Endothelial cell of umbilical vein (primary cell): ENCODE measurements around the gene CCDC117. TPM values are rescaled to one million over a fixed set of nuclear protein-coding genes. Genes with fewer than 3 reads are reported as not detected.

Experiments
- BruUV-seq: library from RNA; stranded (reverse); fragments of 400-500 nt; replicated peaks from 2 replicates; lab custom pipeline; 2021; lab: Mats Ljungman, UMichigan
- CTCF ChIA-PET: fragments of 300-600, 350-600 bp; sonication (Branson Sonifier 250); formaldehyde crosslinking; loops from one replicate; lab custom pipeline; 2021; ENCODE audit warnings: antibody characterized with exemption, inconsistent platforms; lab: Charles Lee
- POLR2A ChIA-PET: fragments of 300-600, 350-600 bp; sonication (Branson Sonifier 250); formaldehyde crosslinking; loops from one replicate; lab custom pipeline; 2021; ENCODE audit warnings: antibody characterized with exemption, inconsistent platforms; lab: Charles Lee
- DNase-seq: peaks from one replicate; pipeline ENCODE4 v3.0.0-alpha.2; 2011; ENCODE audit warnings: low read depth, low spot score
- FAIRE-seq: peaks from 2 replicates; lab custom pipeline; 2011; peaks lifted over from hg19 to GRCh38; lab: Jason Lieb, UNC
- H2AFZ ChIP-seq: 2 replicates; pipeline ENCODE4 v1.6.0; 2012; ENCODE audit warnings: low read depth, low read length, control low read depth, inconsistent platforms
- H3K27ac ChIP-seq: 2 replicates; pipeline ENCODE4 v1.5.1; 2011; ENCODE audit warnings: low read depth, mild to moderate bottlenecking, control low read depth, low read length, moderate library complexity; ENCODE audit not compliant: insufficient read depth
- H3K27me3 ChIP-seq, 2 experiments: 2 replicates each; pipeline versions ENCODE4 v1.6.0 to v1.6.1; 2011; ENCODE audit warnings: low read length in 2 of 2, mixed read lengths in 1 of 2; ENCODE audit not compliant: control insufficient read depth in 2 of 2, insufficient read depth in 2 of 2
- H3K36me3 ChIP-seq, 2 experiments: 2 replicates in 1 of 2; 3 replicates in 1 of 2; pipeline ENCODE4 v1.5.1; 2011; ENCODE audit warnings: low read length in 2 of 2, mild to moderate bottlenecking in 1 of 2, moderate library complexity in 1 of 2; ENCODE audit not compliant: control insufficient read depth in 2 of 2, insufficient read depth in 2 of 2; ENCODE audit errors: extremely low read depth in 1 of 2
- H3K4me1 ChIP-seq: 3 replicates; pipeline ENCODE4 v1.5.1; 2011; ENCODE audit warnings: mild to moderate bottlenecking, low read length; ENCODE audit not compliant: control insufficient read depth, insufficient read depth; ENCODE audit errors: extremely low read depth
- H3K4me2 ChIP-seq: 2 replicates; pipeline ENCODE4 v1.6.1; 2011; ENCODE audit warnings: low read length, control low read depth, mixed read lengths; ENCODE audit not compliant: insufficient read depth
- H3K4me3 ChIP-seq, 3 experiments: fragments of 200-600 bp in 1 of 3; sonication (generic), shearing (Covaris generic) in 1 of 3; replicated peaks in 1 of 3; 2 replicates each; pipeline ENCODE4 v1.5.1; 2011 to 2016; ENCODE audit warnings: control low read depth in 3 of 3, low read length in 3 of 3, mild to moderate bottlenecking in 2 of 3, inconsistent platforms in 1 of 3, low read depth in 1 of 3, moderate library complexity in 1 of 3; ENCODE audit not compliant: insufficient read depth in 1 of 3
- H3K79me2 ChIP-seq: 2 replicates; pipeline ENCODE4 v1.6.0; 2012; ENCODE audit warnings: low read length, inconsistent platforms; ENCODE audit not compliant: control insufficient read depth, insufficient read depth
- H3K9ac ChIP-seq: replicated peaks from 2 replicates; pipeline ENCODE3; 2011; ENCODE audit warnings: low read length, control low read depth; ENCODE audit not compliant: insufficient read depth; ENCODE audit errors: extremely low read depth
- H3K9me1 ChIP-seq: replicated peaks from 3 replicates; pipeline ENCODE4 v1.6.0; 2011; ENCODE audit warnings: mild to moderate bottlenecking, low read length; ENCODE audit not compliant: control insufficient read depth, insufficient read depth; ENCODE audit errors: extremely low read depth
- H3K9me3 ChIP-seq: replicated peaks from 2 replicates; pipeline ENCODE4 v1.5.1; 2012; ENCODE audit warnings: low read length, inconsistent platforms; ENCODE audit not compliant: control insufficient read depth, insufficient read depth
- H4K20me1 ChIP-seq: replicated peaks from 2 replicates; pipeline ENCODE3; 2011; ENCODE audit warnings: mild to moderate bottlenecking, low read length; ENCODE audit not compliant: control insufficient read depth, insufficient read depth; ENCODE audit errors: extremely low read depth
- EZH2 ChIP-seq: IDR thresholded peaks from 2 replicates; pipeline ENCODE4 v1.6.1; 2012; ENCODE audit warnings: borderline replicate concordance, low read depth, mild to moderate bottlenecking, moderate library complexity, low read length, inconsistent platforms; ENCODE audit not compliant: severe bottlenecking
- FOS ChIP-seq: IDR thresholded peaks from 2 replicates; pipeline ENCODE4 v1.6.1; 2011; ENCODE audit warnings: mild to moderate bottlenecking, low read length, moderate library complexity, borderline replicate concordance; ENCODE audit not compliant: insufficient read depth
- GATA2 ChIP-seq: IDR thresholded peaks from 2 replicates; pipeline ENCODE4 v1.7.0; 2011; ENCODE audit warnings: low read depth, mild to moderate bottlenecking, moderate library complexity, mixed read lengths, low read length; ENCODE audit not compliant: insufficient read length, insufficient read depth
- JUN ChIP-seq: IDR thresholded peaks from 2 replicates; pipeline ENCODE4 v1.6.1; 2011; ENCODE audit warnings: borderline replicate concordance, low read depth; ENCODE audit not compliant: insufficient read length, insufficient read depth
- MYC ChIP-seq: IDR thresholded peaks from one replicate; pipeline ENCODE4 v1.6.1; 2011; ENCODE audit warnings: mild to moderate bottlenecking, low read depth, low read length
- POLR2A ChIP-seq: IDR thresholded peaks from 2 replicates; pipeline ENCODE4 v1.6.1; 2012; ENCODE audit warnings: low read depth, mild to moderate bottlenecking, control low read depth, low read length
- POLR2AphosphoS5 ChIP-seq: IDR thresholded peaks from 2 replicates; pipeline ENCODE4 v1.6.1; 2012; ENCODE audit warnings: low read depth, mild to moderate bottlenecking, control low read depth, low read length, moderate library complexity; ENCODE audit not compliant: insufficient read depth
- dilution Hi-C: fragments of 300-500 bp; cut with MboI; formaldehyde crosslinking; loops from one replicate; pipeline ENCODE4 v1.15.0; 2019; ENCODE audit warnings: low sequenced_read_pairs; ENCODE audit not compliant: extremely low pct_ligation_motif_present
- intact Hi-C: fragments of 100-400 bp; cut with micrococcal nuclease; formaldehyde crosslinking; loops from one replicate; pipeline ENCODE4 v1.10.0; 2022
- polyA plus RNA-seq, 4 experiments: library from polyadenylated mRNA; depleted of rRNA in 3 of 4; stranded (reverse) in 3 of 4; unstranded in 1 of 4; fragments of >200 nt; gene quantifications; 2 replicates each; pipeline versions ENCODE4 v1.2.1 to v1.2.3, GENCODE V29; 2011 to 2012; ENCODE audit warnings: missing spikeins in 1 of 4
- total RNA-seq: library from RNA; stranded (reverse); gene quantifications from 2 replicates; pipeline ENCODE4 v1.2.3, GENCODE V29; 2021
- TF ChIP-seq, protein P1 (sequence below), 2 donors: IDR thresholded peaks; 1 replicate in 1 of 2; 2 replicates in 1 of 2; pipeline ENCODE4 v1.5.1; 2011; ENCODE audit warnings: low read length in 2 of 2, mild to moderate bottlenecking in 2 of 2, moderate library complexity in 2 of 2, control low read depth in 1 of 2, inconsistent platforms in 1 of 2, low read depth in 1 of 2; ENCODE audit not compliant: insufficient read depth in 1 of 2; ENCODE audit errors: extremely low read depth in 1 of 2
- TF ChIP-seq, protein P2 (sequence below): IDR thresholded peaks from 2 replicates; pipeline ENCODE4 v1.6.1; 2011; ENCODE audit not compliant: insufficient read depth, insufficient read length

Gene CCDC117
- total and polyA plus RNA-seq, 2 donors (not counting 3 experiments of a cell fraction or from before 2014, with no cell fraction given): 5.5 to 23.3 TPM

DNA sequence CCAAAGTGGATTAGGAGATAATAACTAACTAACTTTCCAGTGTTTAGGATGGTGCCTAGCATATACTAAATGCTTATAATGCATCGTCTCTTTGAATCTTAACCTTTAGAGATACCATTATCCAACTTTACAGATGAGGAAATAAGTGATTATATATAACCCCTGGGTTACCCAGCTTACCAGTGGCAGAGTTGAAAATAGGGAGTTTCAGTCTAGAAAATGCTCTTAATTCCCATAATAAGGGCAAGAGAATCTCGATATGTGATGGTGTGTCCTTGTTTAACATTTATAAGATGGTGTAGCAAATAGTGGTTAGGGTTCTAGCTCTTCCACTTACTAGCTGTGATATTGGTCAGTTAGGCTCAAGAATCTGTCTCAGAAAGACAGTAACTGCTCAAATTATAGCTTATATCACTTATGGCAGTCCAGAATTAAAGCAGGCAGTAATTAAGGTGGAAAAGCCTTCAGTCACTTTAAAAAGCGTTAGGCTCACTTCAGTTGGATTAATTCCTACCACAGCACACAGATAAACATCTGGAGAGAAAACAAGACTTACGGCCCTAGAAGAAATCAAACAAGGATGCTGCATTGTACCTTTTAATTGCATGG, 21.6 kb downstream of the CCDC117 start:
- Histone ChIP-seq H4K20me1 (peaks cover 13% of the 10 kb centered on the region), H3K9me1 (no peaks in the 10 kb centered on the region), H2AFZ (no peak overlapping the region), H3K9ac (no peak overlapping the region), H3K4me2 (no peak overlapping the region), H3K9me3 (no peaks in the 10 kb centered on the region), H3K79me2 (peaks cover 46% of the 10 kb centered on the region), H3K4me1 (peaks cover 12% of the 10 kb centered on the region), H3K27me3 (no peaks in the 10 kb centered on the region), H3K27ac (no peak overlapping the region), H3K4me3 (no peak overlapping the region), H3K36me3 (peaks cover 27 to 28% of the 10 kb centered on the region in 2 experiments)
- no TSS peak for BruUV-seq
- DNase-seq (no peak), FAIRE-seq (no peak)
- CTCF ChIA-PET: interaction anchor here (2.0 to 2.8 kb wide), 2 partner anchors 194 to 247 kb away, joined by 5 to 10 read pairs; no protein-coding TSS in a partner anchor
- intact Hi-C loops: no loop called here
- TF ChIP-seq, protein P1, sequence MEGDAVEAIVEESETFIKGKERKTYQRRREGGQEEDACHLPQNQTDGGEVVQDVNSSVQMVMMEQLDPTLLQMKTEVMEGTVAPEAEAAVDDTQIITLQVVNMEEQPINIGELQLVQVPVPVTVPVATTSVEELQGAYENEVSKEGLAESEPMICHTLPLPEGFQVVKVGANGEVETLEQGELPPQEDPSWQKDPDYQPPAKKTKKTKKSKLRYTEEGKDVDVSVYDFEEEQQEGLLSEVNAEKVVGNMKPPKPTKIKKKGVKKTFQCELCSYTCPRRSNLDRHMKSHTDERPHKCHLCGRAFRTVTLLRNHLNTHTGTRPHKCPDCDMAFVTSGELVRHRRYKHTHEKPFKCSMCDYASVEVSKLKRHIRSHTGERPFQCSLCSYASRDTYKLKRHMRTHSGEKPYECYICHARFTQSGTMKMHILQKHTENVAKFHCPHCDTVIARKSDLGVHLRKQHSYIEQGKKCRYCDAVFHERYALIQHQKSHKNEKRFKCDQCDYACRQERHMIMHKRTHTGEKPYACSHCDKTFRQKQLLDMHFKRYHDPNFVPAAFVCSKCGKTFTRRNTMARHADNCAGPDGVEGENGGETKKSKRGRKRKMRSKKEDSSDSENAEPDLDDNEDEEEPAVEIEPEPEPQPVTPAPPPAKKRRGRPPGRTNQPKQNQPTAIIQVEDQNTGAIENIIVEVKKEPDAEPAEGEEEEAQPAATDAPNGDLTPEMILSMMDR (IDR thresholded peaks at IDR 0.05; ENCODE audit: extremely low read depth in 1 of 2, insufficient read depth in 1 of 2, low read depth in 1 of 2, low read length in 2 of 2): no peak
- TF ChIP-seq POLR2AphosphoS5 (no peak), GATA2 (no peak), MYC (no peak), EZH2 (no peak), FOS (no peak), JUN (no peak), POLR2A (no peak)
- TF ChIP-seq, protein P2, sequence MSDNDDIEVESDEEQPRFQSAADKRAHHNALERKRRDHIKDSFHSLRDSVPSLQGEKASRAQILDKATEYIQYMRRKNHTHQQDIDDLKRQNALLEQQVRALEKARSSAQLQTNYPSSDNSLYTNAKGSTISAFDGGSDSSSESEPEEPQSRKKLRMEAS: no peak
- dilution Hi-C loops: no loop called here
- POLR2A ChIA-PET: no interaction called here
